Renal pelvis (tissue), 4 donors: ENCODE measurements around the gene DHRS1. TPM values are rescaled to one million over a fixed set of nuclear protein-coding genes. Genes with fewer than 3 reads are reported as not detected.
"Not testable (repeated sequence)": the region's sequence is repeated elsewhere in the genome, so short reads cannot be mapped to it uniquely, and the experiment has no call there.

Experiments used
- DNase-seq: peaks from one replicate; pipeline ENCODE4 v3.0.0-alpha.2; 2013
- polyA plus RNA-seq, 3 donors: library from polyadenylated mRNA; unstranded; fragments of 120-200 nt; gene quantifications; one replicate each; pipeline ENCODE4 v1.2.1, GENCODE V29; 2013; ENCODE audit not compliant: insufficient read length in 3 of 3

DHRS1 gene
- polyA plus RNA-seq, 3 donors, result 41.6 to 68.7 (median 43.4) TPM

DNA sequence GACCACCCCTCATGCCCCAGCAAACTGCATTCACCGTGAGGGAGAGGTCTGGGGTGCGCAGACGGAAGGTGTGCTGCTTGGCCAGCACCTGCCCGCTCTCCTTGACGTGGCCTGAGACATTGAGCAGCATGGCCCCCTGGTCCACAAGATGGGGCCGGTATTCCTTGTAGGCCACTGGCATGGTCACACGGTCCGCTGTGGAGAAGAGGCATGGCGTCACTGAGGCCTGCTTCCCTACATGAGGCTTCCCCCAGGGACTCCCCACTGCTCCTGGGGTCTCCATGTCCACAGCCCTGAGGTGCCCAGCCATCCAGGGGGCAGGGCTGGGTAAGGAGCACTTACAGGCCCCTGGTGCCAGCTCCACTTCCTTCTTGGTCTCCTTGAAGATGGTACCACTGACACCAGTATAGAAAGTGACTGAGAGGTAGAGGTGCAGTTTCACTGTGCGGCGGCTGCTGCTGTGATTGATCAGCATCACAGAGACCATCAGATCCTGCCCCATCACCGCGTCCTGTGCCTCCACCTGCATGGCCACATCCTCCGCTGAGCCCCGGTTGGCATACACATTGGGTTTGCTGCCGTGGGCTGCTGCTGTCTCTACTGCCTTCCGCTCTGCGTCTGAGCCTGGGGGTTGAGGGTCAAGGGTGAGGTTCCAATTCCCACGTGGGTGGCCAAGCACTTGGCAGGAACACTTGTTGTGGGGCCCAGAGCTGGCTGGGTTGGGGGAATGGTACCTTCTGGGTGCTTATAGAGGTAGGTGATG is 44.8 kb downstream of the DHRS1 start:
- no peak for DNase-seq

GRCh38 chr14:24253936-24254335 is 45.6 kb downstream of the DHRS1 start:
- no peak for DNase-seq

DNA sequence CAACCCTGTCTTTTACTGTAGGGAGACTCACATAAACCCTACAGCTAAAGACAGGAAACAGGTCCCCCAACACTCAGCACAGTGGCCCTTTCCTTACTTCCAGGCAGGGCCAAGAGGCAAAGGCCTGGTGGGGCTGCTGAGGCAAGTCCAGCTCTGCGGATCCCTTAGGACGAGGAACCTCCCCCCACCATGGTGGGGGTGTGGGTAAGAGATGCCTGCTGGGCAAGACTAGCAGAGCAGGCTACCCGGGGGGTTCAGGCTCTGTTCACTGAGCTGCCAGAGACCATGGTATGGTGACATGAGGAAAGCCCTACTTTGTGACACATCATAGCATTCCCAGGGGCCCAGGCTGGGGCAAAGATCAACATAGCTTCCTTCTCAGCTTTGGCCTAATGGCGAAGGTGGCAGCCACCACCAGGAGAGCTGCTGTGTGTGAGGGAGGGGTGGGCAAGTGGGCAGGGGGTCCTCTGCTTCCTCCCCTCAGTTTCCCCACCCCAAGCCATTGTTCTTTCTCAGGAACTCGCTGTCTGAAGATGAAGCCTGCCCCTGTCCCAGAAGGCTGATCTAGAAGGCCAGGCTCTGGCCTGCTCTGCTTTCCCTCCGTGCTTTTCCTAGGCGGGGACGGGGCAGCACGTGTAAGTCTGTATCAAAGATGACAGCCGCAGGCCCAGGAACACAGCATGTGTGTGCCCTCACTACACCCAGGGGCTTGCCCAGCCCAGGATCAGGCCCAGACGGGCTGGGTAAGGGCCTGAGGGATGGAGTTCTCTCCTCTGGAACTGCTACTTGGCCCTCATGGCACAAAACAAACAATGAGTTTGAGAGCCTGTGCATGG is 47.1 kb downstream of the DHRS1 start:
- DNase-seq, result no peak

GRCh38 chr14:24251880-24252288 is 47.7 kb downstream of the DHRS1 start:
- DNase-seq, result no peak

DNA sequence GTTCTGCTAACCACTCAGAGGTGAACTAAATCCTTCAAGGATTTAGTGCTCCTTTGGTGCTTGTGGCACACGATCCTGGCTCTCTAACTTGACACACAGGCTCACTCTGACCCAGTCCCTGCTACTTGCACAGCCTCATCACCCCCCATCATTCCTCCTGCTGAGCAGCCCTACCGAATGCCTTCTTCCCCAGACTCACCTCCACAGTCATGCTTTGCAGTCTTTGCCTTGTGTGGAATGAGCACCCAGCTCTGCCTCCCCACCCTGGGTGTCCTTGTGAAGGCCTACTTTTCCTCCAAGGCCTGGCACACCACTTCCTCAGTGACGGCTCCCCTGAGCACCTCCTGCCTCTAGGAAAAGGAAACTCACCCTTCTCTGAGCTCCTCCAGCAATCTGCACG is 49.2 kb downstream of the DHRS1 start:
- DNase-seq, result no peak

GRCh38 chr14:24249230-24250021 is 50.2 kb downstream of the DHRS1 start:
- no peak for DNase-seq

- DNase-seq, result no peak
These were observed 52.2 kb downstream of the DHRS1 start for GRCh38 chr14:24247422-24247821.

GRCh38 chr14:24246765-24247212 is 52.8 kb downstream of the DHRS1 start:
- DNase-seq, result no peak

GRCh38 chr14:24245350-24245749 is 54.2 kb downstream of the DHRS1 start:
- not testable (repeated sequence) for DNase-seq

- DNase-seq, result no peak
These were observed 56.2 kb downstream of the DHRS1 start for GRCh38 chr14:24243336-24243836.

DNA sequence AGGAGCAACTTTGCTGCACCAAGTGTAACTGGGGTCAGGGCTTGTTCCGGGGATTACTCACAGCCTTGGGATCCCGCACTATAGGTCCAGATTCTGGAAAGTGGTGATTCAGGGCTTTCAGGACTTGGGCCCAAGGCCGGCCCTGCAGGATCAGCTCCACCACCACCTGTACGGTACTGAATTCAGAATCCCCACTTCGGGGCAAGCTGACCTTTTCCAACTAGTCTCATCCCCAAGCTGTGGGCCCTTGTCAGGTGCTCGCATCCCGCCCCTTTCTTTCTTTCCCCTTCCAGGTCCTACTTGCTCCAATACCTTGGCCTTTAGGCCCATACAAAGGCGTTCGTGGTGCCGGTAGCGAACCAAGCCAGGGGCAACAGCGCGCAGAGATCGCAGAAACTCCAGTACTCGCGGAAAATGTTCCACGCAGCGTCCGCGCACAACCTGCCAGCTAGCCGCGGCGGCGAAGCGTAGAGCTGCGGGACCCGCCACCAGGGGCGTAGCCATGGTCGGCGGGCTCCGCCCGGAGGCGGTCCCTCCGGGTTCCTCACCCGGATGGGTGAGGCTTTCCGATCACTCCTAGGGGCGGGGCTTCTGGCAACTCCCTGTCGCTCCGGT is 57.6 kb downstream of the DHRS1 start:
- DNase-seq, result peak; percentile 93

Other genes with a start within 250 kb of the DHRS1 start
- 1 to 10 TPM; 2.2 to 2.4 (median 2.4) TPM for gene CARMIL3, start 247.8 kb downstream of the DHRS1 start, polyA plus RNA-seq
- under 1 TPM in 1 of 3 donors, not detected in 2; 0.24 TPM for gene CPNE6, start 228.2 kb downstream of the DHRS1 start, polyA plus RNA-seq
- gene PCK2, start 205.5 kb downstream of the DHRS1 start, polyA plus RNA-seq, result 10 to 100 TPM; 37.7 to 41.7 (median 40.0) TPM
- gene DCAF11, start 185.0 kb downstream of the DHRS1 start, polyA plus RNA-seq, result 10 to 100 TPM; 82.2 to 96.2 (median 92.8) TPM
- gene NRL, start 184.8 kb downstream of the DHRS1 start, polyA plus RNA-seq, result 1 to 10 TPM; 2.7 to 3.2 (median 2.9) TPM
- gene FITM1, start 169.1 kb downstream of the DHRS1 start, polyA plus RNA-seq, result 1 to 10 TPM; 1.1 to 2.3 (median 1.5) TPM
- gene PSME1, start 163.6 kb downstream of the DHRS1 start, polyA plus RNA-seq, result 100 to 1,000 TPM; 175 to 216 (median 196) TPM
- 10 to 100 TPM; 19.8 to 29.7 (median 21.1) TPM for gene EMC9, start 158.2 kb downstream of the DHRS1 start, polyA plus RNA-seq
- gene PSME2, start 153.2 kb downstream of the DHRS1 start, polyA plus RNA-seq, result 100 to 1,000 TPM; 145 to 164 (median 151) TPM
- gene RNF31, start 152.3 kb downstream of the DHRS1 start, polyA plus RNA-seq, result 10 to 100 TPM; 46.4 to 70.4 (median 53.4) TPM
- 10 to 100 TPM; 56.8 to 68.9 (median 57.2) TPM for gene IRF9, start 138.5 kb downstream of the DHRS1 start, polyA plus RNA-seq
- gene REC8, start 127.7 kb downstream of the DHRS1 start, polyA plus RNA-seq, result 10 to 100 TPM; 71.4 to 85.6 (median 80.8) TPM
- 10 to 100 TPM; 39.6 to 48.5 (median 42.8) TPM for gene IPO4, start 111.0 kb downstream of the DHRS1 start, polyA plus RNA-seq
- gene TM9SF1, start 104.3 kb downstream of the DHRS1 start, polyA plus RNA-seq, result 10 to 100 TPM; 45.2 to 55.8 (median 46.7) TPM
- gene TSSK4, start 94.1 kb downstream of the DHRS1 start, polyA plus RNA-seq, result 10 to 100 TPM in 2 of 3 donors, 1 to 10 TPM in 1; 3.9 to 17.9 (median 14.1) TPM
- gene CHMP4A, start 86.3 kb downstream of the DHRS1 start, polyA plus RNA-seq, result 10 to 100 TPM; 50.6 to 70.2 (median 58.2) TPM
- gene MDP1, start 83.7 kb downstream of the DHRS1 start, polyA plus RNA-seq, result 10 to 100 TPM; 13.0 to 20.1 (median 15.3) TPM
- 100 to 1,000 TPM; 197 to 260 (median 254) TPM for gene NEDD8, start 67.4 kb downstream of the DHRS1 start, polyA plus RNA-seq
- 100 to 1,000 TPM; 120 to 132 (median 123) TPM for gene GMPR2, start 66.9 kb downstream of the DHRS1 start, polyA plus RNA-seq
- 10 to 100 TPM; 59.4 to 62.5 (median 60.9) TPM for gene TINF2, start 57.2 kb downstream of the DHRS1 start, polyA plus RNA-seq
- 1 to 10 TPM; 1.5 to 4.2 (median 2.5) TPM for gene TGM1, start 36.6 kb downstream of the DHRS1 start, polyA plus RNA-seq
- gene RABGGTA, start 28.2 kb downstream of the DHRS1 start, polyA plus RNA-seq, result 10 to 100 TPM; 24.2 to 25.5 (median 25.0) TPM
- gene NOP9, start 70 bp upstream of the DHRS1 start, polyA plus RNA-seq, result 10 to 100 TPM; 28.0 to 29.7 (median 28.7) TPM
- gene CIDEB, start 8.2 kb upstream of the DHRS1 start, polyA plus RNA-seq, result 10 to 100 TPM; 24.7 to 32.3 (median 28.3) TPM
- gene LTB4R2, start 10.4 kb upstream of the DHRS1 start, polyA plus RNA-seq, result 1 to 10 TPM; 3.2 to 5.3 (median 4.4) TPM
- gene LTB4R, start 11.7 kb upstream of the DHRS1 start, polyA plus RNA-seq, result 1 to 10 TPM; 5.0 to 7.2 (median 5.7) TPM
- gene ADCY4, start 35.3 kb upstream of the DHRS1 start, polyA plus RNA-seq, result 10 to 100 TPM; 19.3 to 22.6 (median 20.8) TPM
- gene RIPK3, start 40.2 kb upstream of the DHRS1 start, polyA plus RNA-seq, result 1 to 10 TPM; 3.3 to 4.1 (median 3.8) TPM
- gene NFATC4, start 68.4 kb upstream of the DHRS1 start, polyA plus RNA-seq, result 10 to 100 TPM; 60.1 to 84.6 (median 72.6) TPM
- gene NYNRIN, start 99.2 kb upstream of the DHRS1 start, polyA plus RNA-seq, result 10 to 100 TPM; 44.1 to 58.4 (median 56.4) TPM
- 1 to 10 TPM; 2.4 to 4.2 (median 3.1) TPM for gene CBLN3, start 129.9 kb upstream of the DHRS1 start, polyA plus RNA-seq
- gene KHNYN, start 130.2 kb upstream of the DHRS1 start, polyA plus RNA-seq, result 10 to 100 TPM; 43.7 to 55.8 (median 53.3) TPM
- gene SDR39U1, start 143.0 kb upstream of the DHRS1 start, polyA plus RNA-seq, result 10 to 100 TPM; 69.5 to 78.3 (median 76.8) TPM
- under 1 TPM in 1 of 3 donors, not detected in 2; 0.56 TPM for gene CMA1, start 208.5 kb upstream of the DHRS1 start, polyA plus RNA-seq